SIG-M5 treated with dmso at 0.1 percent for 504 hours (cell line): Measurements from ENCODE around the gene PTAR1.

Source experiments
- DNase-seq: peaks from one replicate; lab custom pipeline; 2025; ENCODE audit not compliant: unreplicated experiment; lab: John Stamatoyannopoulos, UW

PTAR1 gene

DNA sequence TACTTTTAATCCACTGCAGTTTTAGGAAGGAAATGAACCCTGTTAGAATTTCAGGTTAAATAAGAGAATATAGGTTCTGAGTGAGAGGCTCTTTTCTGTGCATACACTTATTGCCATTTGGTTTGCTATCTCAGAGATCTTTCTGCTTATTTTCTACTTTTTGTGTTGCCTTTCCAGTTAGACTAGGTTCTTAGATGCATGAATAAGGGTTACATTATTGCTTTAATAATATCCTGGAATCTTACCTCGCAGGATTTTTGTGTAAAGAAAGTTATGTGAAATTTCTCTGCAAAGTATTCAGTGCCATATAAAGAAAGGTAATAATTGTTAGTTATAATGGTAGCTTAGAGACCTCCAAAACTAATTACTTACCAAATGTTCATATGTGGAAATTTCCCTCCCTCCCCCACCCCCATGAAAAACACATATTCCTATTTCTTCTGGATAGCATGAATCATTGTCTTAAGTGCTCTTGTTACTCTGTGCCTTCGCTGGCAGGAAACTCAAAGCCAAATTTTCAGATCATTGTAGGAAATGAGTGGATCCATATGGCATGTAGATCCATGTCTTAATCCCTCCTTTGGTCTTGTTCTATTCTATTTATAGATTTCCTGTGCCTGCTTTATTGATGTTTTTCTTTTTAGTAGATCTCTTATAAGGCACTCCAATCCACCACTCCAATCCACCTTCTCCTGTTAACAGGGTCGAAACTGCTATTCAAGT, 84.9 kb downstream of the PTAR1 start:
- DNase-seq = no peak

DNA sequence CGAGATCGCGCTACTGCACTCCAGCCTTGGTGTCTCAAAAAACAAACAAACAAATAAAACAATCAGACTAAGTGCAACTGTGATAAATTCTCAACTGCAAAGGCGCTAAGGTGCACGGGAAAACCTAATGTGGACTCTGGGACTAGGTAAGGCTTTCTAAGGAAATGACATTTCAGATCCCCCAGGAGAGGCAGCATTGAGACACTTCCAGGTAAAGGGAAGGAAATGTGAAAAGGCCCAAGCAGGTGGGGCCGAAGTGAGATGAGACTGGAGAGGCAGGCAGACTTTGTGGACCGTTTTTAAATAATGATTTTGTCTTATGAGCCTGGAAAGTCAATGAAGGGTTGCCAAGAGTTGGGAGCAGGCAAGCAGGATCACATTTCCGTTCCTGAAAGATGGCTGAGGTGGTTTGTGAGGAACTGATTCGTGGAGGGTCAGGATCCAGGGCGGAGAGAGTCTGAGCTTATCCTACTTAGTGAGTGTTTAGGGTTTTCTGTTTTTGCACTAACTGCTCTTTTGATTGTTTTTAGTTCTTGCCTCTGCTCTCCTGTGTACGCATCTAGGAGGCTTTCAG, 85.6 kb downstream of the PTAR1 start:
- no peak for DNase-seq

DNA sequence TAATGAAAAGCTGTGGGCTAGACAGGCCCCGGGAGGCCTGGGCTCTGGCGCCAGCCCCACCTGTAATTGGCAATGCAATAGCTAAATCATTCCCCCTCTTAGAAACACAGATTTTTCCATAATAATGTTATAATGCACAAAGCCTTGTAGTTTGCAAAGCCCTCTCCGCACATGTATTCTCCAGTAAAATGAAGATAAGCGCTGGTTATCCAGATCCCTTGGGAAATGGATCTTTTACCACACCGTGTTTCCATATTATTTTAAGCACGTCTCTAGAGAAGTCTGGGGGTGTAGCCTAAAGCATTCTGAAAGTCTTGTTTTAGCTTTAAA, 86.5 kb downstream of the PTAR1 start:
- DNase-seq = no peak

DNA sequence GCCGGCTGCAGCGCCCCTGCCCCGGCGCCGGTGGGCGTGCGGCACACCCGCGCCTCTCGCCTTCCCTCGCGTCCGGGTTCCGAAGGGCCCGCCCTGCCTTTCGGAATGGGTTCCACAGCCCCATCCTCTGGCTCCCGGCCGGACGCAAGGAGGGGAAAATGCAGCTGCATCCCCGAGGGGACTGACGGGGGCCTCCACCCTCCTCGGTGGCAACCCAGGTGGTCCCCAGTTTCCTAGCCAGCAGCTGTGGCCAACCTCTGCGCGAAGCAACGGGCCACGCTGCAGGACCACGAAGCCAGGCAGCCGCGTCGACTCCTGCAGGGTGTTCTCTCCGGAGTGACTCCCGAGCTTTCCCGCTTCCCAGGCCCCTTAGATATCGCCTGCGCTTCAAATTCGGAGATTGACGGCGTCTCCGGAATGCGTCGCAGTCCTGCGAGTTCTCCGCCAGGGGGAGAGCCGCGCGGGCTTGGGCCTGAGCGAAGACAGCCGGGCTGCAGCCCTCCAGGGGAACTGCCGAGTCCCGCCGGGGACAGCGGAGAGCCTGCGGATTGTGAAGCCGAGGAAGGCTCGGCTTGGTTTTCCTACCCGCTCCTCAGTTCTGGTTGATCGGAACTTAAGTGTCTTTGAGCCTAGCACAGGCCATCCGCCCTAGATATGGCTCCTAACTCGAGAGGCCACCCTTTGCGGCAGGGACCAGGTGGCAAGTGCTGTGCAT, 87.1 kb downstream of the PTAR1 start:
- DNase-seq = peak; percentile 73

DNA sequence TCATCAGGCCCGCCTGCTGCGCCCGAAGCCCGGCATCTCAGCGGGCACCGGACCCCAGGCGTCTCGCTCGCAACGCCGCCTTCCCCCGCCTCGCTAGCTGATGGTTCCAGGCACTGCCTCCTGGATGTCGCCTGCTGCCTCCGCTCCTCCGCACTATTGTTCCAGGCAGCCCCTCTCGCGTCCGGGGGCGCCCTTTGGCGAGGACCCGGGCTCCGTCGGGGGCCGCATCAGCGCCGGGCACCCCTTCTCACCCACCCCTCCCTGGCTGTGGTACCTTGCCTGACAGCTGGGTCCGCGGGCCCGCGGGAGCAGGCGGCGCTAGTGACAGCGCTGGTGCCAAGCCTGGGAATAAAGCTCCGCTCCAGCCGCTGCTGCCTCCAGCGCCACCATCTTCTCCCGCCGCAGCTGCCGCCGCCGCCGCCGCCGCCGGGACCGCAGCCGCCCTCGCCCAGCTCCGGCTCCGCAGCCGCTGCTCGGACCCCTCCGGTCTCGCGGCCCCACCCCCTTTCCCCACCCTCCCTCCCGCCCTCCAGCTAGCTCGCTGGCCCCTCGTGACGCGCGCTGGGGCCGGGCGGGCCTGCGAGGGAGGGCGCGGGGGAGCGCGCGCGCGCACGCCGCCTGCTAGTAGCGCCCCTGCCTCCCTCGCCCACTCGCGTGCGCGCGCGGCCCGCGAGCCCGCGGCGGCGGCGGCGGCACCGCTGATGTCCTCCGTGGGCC, 87.8 kb downstream of the PTAR1 start, which contains the start of gene APBA1:
Gene APBA1 (minus strand): TSS at position 493 of the 717 bp plus-strand sequence.
- peak; percentile 41 for DNase-seq

DNA sequence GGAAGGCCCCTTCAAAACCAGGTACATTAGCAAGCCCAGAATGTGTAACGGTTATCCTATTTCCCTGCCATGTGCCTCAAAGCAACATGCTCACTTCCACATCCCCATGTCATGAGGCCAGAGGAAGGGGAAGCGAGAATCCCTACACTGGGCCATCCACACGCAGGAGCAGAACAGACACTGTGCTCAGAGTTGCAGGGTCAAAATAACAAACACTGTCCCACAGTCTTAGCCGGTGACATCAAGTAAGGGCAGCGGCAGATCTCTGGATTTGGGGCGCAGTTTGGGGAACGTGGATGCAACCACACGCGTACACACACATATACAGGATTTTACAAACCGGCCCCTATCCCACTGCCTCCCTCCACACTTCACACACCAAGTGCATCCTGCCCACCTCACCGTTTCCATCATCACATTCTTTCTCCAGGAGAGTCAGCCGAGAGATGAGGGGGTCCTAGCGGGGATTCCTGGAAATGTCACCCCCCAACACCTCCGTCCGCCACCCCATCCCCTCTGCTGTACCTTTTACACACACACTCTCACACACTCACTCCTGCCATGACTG, 88.4 kb downstream of the PTAR1 start:
- peak; percentile 60 for DNase-seq

DNA sequence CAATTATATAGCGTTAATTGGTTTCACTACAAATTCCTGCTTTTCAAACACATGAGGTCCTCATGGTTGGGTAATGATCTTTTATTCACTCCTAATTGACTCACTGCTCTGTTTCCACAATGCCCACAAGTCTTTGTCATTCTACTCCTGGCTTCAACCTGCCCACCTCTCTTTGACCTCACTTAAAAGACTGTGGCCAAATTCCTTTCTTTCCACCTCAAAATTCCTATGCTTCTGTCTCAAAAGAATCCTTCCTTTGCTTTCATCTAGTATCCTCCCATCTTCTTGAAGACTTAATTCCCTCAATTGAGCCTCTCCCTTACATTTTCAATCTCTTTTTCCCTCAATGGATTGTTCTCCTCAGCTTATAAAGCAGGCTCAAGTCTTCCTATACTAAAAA, 92.5 kb downstream of the PTAR1 start:
- no peak for DNase-seq

DNA sequence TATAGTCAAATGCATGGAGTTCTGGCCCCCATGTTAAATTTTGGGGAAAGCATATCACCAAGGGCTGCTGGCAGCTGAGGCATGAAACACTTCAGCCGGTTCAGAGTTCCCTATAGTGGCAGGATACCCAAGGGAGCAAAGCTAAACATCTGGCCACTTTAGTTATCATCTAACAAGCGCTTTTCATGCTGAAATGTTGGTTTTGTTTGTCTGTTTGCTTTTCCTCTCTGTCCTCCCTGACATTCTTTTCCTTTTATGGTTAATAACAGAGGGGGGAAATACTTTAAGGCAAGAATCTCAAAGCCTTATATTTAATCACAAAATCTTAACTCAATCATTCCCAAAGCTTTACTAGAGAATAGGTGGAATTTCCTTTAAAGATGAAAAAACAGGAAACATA, 99.5 kb downstream of the PTAR1 start:
- no peak for DNase-seq
